HG02623 (cell line): Measurements from ENCODE around the gene WNT7A.

Source experiments
- ATAC-seq: cut with Tn5 transposase; IDR thresholded peaks from one replicate; pipeline ENCODE4 v1.9.1; 2021; ENCODE audit warnings: moderate library complexity; ENCODE audit not compliant: unreplicated experiment

WNT7A gene

DNA sequence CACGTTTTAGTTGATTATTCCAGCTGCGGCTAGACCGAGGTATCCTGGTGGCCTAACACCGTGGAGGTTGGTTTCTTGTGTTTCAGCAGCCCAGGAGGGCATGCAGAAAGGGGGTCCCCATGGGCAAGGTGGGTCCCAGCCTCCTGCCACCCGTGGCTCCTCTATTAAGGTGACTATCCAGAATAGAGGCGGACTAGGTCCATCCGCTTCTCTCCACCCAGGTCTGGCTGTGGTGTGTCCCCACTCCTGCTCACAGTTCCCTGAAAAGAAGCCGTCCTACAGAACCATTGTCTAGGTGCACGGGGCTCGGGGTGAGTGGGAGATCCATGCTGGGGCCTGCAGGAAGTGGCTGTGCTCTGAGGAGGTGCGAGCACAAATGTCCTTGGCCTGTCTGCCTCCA, 81.5 kb downstream of the WNT7A start:
- no peak for ATAC-seq

DNA sequence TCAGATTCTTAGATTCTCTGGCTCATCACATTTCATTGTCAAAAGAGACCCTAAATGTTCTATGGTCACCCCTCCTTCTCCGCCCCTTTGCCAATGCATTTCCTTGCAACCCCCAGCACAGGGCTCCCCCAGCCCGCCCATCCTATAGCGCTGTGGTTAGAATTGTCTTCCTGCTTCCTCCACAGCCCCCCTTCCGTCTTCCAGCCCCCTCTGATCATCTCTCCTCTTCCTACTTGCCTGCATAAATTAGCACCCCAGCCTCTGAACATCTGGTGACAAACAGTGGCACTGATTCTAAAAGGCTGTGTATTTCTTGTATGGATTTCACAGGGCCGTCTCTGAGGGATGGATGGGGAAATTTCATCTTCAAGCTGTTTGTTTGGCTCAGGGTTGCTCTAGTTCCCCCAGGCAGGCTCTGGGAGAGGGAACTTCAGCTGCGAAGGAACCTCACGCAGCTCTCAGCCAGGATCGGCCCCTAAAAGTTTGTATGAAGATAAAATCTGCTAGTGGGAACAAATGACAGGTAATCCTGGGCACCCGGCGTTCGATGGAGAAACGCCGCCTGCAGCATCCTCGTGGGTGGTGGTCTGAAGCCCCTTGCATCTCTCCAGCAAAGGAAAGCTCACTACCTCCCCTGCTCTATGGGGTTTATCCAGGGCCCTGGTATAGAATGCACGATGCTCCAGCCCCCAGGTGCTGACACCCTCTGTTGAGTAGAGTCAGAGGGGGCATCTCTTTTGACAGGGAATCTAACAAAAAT, 83.0 kb downstream of the WNT7A start:
- no peak for ATAC-seq

DNA sequence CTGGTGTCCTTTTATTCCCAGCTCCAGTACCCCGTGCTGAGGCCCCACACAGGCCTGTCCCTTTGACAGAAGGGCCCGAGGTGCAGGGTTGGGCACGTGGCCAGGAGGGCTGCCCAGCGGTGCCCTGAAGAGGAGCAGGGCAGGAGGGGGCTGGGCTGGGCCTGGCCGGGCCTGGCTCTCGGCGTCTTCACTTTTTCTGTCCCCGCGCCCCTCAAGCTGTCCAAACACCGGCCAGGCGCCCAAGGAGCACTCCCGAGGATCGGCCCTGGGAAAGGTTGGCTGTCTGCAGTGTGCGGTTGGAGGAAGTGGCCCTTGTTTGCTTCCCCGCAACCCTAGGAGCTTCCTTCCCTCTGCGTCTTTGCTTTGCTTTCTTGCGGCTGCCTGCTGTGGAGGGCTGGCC, 84.1 kb downstream of the WNT7A start:
- no peak for ATAC-seq

DNA sequence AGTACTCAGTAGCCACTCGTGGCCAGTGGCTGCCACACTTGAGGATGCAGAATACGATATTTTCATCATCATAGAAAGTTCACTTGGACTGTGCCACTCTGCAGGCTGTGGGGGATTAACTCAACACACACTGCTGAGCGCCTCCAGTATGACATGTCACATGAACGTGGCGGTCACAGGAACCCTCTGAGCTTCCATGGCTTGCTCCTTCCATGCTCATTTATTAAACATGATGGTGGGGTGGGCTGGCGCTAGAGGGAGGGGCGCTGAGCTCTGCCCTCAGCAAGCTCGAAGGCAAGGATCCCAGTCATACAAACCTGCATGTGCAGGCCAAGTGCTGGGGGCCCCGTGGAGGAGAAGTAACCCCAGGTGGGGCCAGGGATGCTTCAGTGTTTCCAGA, 85.5 kb downstream of the WNT7A start:
- ATAC-seq = no peak

DNA sequence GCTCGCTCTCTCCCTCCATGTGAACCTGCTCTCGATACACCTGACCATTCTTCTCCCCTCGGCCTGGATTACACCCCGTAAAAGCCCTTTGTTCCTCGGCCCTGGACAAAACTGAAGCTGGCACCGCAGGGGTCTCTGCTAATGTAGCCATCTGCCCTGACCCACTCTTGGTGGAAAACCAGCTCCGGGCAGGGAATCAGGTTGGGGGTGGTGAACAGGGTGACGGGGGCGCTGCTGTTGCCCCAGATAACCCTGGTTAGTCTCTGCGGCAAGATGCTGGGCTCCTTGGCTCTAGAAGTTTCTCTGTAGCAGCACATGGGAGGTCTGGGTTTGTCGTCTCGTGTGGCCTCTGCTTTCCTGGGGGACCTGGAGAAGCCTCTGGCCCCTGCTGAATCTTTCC, 86.4 kb downstream of the WNT7A start:
- ATAC-seq = no peak

DNA sequence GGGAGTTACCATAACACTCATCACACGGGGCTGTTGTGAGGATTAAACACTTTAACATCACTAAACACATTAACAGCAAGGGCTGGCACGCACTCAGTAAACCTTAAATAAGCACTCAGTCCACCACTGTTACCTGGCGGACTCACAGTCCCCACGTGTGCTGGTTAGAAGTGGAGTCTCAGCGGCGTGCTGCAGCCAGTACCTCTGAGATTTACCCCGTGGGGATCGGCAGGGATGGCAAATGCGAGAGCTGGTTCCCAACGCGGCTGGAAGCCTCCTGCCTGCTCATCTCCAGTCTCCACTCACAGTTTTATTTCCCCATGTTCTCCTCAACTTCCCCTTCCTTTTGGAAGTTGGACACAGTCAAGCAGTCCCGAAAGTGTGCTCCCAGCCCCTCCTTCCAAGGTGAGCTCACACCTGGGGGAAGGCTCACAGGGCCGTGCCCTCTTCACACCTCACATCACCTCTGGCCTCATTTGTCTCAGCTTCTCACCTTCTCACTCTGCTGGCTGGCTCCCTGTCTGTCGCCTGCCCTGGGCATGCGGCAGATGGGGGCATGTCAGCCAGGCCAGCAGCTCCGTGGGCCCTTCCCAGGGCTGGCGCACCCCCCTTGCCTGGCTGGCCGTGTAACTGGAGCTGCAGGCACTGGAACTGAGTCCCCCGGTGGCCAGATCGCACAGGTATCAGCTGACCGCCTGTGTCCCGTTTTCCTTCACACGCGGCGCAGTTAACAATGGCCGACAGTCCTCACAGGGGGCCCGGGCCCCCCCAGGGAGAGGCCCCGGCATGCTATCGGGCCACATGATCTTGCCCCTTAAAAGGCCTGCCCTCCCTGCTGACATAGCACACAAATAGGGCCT, 87.1 kb downstream of the WNT7A start:
- ATAC-seq = no peak

DNA sequence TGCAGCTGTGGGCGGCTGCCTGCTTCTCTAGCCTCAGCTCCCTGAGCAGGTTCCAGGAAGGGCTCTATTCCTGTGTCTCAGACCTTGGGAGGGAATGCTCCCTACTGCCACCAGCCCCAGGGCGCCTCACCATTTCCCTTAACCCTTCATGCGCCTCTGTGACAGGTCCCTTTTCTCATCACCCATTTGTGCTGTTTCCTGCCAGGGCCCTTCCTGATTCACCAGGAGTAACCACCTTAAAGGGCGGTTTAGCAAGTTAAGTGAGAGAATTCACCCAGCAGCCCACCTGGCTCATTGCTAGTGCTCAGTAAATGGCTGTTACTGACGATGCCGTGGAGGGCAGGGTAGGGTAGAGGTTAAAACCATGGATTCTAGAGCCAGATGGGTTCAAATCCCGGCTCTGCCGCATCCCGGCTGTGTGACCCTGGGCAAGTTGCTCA, 87.8 kb downstream of the WNT7A start:
- no peak for ATAC-seq

DNA sequence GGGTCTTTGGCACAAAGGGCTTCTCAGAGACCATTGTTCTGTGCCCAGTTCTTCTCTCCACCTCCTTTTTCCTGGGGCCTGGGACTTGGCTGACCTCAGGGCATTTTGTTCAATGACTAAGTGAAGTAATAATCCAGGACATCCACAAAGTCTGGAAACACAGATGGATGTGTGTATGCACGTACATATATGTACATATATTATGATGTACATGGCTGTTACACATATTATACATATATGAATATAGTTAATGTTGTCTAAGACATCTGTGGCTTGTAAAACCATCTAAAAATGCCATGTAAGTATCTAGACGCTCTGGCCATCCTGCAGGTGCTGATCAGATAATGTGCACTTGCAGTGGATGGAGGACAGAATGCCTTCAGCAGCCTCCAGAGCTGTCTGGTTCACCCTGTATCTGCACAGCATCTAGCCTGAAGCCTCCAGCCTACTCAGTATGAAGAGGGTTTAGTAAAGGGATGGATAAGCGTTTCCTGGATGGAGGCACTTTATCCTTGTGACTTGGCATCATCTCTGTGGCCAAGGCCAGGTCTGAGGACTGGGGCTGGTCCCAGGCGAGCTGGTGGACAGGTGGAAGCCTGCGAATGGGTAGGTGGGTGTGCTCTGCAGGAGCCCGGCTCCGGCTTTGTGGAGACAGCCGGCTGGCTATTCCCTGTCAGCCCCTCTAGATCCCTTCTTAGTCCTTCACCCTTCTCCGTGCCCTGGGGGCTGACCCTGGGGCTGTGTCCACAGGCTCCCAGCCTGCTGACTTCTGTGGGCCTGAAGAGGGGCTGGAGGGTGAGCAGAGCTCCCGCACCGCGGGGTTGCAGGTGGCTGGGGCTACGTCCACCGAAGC, 88.4 kb downstream of the WNT7A start:
- no peak for ATAC-seq

DNA sequence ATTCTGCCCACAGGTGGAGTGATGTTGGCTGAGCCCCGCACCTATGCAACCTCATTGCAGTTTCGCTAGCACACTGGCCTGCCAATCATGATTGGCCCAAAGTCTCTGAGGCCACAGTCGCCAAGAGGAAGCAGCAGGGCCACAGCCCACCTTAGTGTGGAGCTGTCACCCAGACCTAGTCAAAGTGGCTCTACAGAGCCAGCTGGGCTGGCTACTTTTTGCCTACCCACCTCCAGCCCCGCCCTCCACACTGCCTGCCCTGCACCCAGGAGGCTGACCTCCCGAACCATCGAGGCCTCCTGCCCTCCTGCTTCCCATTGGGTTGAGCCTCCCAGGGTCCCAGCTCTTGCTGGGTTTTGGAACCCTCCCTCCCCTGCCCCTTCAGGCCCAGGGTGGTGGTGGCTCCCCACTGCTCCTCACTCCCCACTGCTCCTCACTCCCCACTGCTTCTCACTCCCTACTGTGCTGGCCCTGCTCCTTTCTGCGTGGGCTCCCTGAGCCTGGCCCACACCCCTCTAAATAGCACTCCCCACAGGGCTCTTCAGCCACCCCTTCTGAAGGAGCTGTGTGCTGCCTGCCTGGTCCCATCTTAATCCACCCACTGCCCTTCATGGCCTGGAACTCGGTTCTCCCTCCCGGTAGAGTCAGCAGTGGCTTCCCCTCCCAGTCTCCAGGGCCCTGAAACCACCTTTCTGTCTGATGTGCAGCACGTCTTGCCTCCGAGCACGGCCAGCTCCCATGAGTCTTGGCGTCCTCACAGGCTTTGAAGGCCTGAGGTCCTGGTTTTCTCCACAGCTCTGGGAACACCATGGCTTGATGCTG, 89.3 kb downstream of the WNT7A start:
- ATAC-seq = no peak

DNA sequence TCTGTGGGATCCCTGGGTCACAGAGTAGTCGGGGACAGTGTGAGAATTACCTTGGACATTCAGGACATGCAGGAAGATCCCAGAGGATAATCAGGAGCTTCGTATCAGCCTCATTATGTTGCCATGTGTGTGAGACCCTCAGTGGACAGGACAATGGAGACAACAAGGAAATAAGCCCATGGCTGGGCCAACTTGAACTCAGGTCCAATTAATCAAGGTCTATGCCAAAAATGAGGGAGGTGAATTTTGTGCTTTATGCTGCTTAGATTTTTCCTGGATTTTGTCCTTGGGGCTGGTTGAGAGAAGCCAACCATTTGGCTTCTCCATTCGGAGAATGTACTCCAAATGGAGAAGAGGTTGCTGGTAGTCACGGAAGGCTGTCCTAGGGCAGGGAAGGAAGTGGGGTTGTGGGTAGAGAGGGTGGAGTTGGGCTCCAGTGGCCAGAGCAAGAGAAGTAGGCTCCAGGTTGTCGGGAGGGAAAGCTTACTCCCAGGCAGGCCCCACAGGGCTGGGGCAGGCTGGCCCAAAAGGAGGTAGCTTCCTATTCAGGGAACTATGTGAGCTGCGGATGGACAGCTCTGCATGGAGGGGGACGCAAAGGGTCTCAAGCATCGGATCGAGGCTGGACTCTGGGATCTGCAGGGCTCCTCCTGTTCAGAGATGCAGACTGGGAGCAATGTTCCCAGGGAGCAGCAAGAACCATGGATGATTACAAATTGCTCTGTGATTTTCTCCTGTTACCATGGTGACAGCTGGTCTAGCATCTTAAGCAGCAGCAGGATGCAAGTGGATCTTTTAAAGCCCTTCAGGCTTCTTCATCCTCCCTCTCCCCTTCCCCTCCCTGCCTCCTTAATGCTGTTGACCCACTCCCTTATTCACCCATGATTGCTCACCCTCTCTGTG, 91.1 kb downstream of the WNT7A start:
- ATAC-seq = no peak

DNA sequence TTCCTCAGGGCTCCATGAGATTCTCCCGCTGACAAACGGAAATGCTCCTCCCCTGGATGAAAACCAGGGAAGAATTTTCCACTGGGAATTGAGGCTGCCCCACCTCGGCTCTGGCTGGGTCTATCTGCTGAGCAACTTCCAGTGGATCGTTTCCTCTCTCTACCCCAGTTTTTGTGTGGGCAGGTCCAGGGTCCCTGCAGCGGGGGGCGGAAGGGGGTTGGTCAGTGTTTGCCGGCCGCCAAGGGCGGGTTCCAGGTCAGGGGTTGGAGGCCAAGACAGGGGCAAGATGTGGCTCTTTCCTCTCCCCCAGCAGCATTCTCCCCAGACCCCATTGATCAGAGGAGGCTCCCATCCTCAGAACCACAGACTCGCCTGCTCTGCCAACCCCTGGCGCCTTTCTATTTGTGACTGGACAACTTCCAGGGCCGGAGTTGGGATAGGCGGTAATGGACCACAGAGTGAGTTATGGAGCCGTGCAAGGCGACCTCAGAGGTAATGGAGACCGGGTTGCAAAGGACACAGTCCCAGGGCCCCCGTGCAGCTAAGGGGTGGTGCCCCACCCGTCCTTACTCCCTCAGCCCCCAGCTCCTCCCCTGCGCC, 92.2 kb downstream of the WNT7A start:
- ATAC-seq = no peak

DNA sequence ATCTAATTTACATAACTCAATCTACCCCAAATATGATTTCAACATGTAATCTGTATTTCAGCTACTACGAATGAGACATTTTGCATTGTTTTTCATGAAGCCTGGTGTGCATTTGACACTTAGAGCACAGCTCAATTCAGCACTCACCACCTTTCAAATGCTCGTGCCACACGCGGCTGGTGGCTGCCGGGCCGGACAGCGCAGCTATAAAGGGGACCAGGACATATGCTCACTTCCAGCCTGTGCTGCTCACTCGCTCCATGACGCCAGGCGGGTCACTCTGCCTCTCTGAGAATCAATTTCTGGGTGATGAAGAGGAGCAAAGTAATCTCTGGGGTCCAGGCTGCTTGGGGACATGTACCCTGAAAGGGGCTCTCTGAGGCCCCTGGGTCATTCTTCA, 93.1 kb downstream of the WNT7A start:
- no peak for ATAC-seq

DNA sequence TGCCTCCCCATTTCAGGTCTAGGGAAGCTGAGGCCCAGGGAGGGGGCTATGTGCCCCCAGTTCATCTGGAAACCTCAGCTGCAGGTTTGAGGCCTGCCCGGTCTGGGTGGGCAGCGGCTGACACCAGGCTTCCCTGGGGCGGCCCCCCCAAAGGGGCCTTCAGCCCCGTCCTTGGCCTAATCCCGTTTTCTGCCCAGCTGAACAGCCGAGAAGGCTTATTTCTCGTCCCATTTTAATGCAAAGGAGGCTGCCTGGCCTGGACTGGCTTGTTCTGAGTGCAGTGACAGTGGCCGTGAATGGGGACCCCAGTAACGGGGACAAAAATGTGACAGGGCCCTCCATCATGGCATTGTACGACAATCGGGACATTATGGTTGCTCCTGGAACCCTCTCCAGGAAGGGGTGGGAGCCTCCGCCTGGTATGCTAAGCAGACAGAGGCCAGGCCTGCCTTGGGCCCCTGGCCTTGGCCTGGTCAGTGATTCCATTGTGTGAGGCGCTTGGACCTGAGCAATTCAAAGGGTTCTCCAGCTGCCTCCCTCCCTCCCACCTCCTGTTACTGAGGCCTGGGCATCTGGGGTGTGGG, 93.9 kb downstream of the WNT7A start:
- ATAC-seq = no peak

DNA sequence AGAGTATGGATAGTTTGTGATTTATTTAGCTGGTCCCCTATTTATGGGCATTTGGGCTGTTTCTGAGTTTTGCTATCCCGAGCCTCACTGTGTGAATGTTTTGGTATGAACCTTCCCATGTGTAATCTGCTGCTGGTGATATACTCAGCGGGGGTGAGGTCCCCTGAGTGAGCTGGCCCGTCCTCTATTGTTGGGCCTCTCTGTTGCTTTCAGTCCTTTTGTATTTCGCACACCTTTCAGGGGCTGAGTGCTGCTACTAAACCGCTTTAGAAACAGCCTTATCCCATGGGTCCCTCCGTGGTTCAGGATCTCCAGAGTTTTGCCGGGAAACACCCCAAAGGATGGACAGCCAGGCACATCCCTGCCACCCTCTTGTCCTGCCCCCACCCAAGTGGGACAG, 94.5 kb downstream of the WNT7A start:
- no peak for ATAC-seq

DNA sequence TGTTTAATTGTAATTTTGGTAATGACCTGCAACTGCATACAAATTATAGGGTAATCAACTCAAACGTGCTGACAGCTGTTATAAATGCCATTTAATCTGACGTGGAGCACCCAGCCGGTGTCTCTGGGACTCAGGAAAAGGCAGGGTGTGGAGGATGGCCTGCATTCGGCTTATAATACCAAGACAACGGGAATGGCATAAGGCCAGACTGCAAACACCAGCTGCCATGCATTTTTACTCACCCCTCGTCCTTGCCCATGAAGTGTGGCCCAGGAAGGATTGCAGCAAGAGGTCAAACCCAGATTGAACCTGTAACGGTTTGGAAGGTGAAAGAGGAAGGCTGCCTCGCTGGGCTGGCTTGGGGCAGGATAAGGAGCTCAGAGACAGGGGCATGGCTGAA, 96.4 kb downstream of the WNT7A start:
- no peak for ATAC-seq

DNA sequence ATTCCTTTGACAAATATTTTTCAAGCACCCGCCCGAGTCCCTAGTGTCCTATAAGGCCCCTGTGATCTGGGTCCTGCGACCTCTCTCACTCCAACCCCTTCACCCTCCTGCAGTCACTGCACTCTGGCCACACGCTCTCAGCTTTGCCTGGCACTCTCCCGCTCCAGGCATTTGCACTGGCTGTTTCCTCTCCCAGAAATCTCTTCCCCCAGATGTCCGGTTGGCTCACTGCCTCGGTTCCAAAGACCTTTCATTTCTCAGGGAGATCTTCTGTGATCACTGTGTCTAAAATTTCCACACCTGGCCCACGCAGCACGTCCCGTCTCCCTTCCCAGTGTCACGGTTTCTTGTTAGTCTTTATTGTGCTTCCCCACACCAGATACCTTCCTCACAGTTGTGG, 97.4 kb downstream of the WNT7A start:
- ATAC-seq = no peak

DNA sequence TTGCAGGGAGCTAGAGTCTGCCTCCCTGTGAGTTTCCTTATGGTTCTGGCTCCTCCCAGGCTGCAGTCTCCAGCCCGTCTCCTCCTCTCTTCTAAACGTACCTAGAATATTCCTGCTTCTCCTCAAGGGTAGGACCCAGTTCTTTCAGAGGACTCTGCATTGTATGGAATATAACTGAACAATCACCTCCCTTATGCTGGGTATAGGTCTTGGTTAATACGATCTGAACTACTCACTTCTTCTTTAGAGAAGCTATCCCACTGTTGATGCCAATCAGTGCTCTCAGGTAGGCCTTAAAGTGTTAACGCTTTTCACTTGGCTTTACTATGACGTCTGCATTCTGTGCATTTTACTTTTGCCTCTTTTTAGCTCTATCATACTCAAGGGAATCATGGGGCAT, 98.5 kb downstream of the WNT7A start:
- ATAC-seq = no peak

DNA sequence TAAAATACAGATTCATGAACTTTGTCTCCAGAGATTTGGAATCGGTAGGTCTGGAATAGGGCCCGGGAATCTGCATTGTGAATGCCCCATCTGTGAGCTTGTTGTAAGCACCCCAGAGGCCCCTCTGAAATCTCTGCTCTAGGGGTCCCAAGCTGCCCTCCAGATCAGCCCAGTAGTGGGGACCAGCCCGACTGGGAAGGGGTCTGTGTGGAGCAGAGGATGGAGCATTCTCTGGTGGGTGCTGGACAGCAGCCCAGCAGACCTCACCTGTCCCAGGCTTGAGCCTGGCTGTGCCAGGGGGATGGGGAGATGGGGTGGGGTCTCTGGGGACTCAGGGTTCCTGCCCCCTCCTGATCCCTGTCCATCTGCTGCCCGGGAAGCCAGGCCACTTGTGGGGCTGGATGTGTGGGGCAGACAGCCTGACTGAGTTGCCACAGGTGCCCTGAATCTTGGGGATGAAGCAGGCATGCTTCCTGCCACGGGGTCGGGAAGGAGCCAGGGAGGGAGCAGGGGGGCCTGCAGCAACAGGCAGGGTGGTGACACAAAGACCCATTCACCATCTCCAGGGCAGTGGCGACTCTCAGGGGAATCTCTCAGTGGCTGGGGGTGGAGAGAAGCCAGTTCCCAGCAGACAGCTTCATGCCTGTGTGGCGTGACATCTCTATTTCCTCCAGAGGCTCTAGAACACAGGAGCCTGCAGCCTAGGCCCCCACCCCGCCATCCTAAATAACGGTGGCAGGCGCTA, 99.3 kb downstream of the WNT7A start:
- no peak for ATAC-seq
